GM12875 (cell line): ENCODE measurements around the gene PIM1.

ENCODE experiments used
- H3K4me3 ChIP-seq: one replicate; pipeline ENCODE4 v1.5.1; 2011; ENCODE audit warnings: low read depth, low read length, control low read depth
- CTCF ChIP-seq: IDR thresholded peaks from 2 replicates; pipeline ENCODE4 v1.5.1; 2011; ENCODE audit warnings: low read depth, mild to moderate bottlenecking, control low read depth, inconsistent platforms, low read length, moderate library complexity, borderline replicate concordance; ENCODE audit not compliant: insufficient read depth

PIM1 gene

DNA sequence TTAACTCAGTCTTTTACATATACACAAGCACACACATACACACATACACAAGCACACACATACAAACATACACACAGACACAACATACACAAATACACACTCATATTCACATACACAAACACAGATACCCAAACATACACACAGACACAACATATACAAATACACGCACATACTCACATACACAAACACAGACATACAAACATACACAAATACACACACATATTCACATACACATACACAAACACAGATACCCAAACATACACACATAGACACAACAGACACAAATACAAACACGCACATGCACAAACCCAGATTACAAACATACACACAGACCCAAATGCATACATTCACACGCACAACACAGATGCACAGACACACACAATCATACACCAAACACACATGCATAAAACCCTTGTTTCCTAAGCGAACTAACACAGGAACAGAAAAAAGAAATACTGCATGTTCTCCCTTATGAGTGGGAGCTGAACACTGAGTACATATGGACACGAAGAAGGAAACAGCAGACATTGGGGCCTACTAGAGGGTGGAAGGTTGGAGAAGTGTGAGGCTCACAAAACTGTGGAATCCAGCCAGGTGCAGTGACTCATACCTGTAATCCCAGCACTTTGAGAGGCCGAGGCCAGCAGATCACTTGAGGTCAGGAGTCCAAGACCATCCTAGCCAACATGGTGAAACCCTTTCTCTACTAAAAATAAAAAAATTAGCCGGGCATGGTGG, 34.2 kb downstream of the PIM1 start:
- TF ChIP-seq CTCF = no peak
- no peak overlapping the region for H3K4me3 ChIP-seq

DNA sequence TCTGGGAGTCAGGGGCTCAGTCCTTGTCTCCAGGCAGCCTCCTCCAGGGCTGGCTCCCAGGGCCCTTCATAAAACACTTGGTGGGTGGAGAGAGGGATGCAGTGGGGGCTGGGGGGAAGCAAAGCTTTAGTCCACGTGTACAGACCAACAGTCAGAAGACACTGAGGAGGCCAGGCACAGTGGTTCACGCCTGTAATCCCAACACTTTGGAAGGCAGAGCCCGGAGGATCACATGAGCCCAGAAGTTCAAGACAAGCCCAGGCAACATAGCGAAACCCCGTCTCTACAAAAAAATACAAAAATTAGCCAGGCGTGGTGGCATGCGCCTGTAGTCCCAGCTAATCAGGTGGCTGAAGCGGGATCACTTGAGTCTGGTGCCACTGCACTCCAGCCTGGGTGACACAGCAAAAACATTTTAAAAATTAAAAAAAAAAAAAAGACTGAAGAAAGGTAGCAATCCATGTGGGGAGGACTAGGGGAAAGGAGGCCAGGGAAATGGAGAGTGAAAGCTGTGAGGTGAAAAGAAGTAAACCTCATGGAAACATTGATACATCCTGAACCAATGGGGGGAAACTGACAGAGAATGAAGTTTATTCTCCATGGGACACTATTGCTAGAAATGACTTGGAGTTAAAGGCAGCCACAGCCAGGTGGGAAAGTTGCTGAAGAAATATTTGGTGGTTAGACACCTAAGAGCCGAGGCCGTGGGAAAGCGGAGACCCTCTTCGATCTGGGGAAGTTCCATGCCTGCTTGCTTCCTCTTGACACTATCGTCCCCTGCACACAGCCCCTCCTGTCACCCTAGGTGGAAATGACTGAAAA, 35.4 kb downstream of the PIM1 start:
- no peak for TF ChIP-seq CTCF
- no peak overlapping the region for H3K4me3 ChIP-seq

DNA sequence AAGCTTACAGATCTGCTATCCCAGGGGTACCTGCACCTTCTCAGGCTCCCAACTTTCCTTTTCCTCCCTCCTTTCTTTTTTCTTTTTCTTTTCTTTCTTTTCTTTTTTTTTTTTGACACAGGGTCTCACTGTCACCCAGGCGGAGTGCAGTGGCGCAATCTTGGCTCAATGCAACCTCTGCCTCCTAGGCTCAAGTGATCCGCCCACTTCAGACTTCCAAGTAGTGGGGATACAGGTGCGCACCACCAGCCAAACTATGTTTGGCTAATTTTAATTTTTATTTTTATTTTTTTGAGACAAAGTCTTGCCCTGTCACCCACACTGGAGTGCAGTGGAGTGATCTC, 36.0 kb downstream of the PIM1 start:
- no peak for TF ChIP-seq CTCF
- no peak overlapping the region for H3K4me3 ChIP-seq

DNA sequence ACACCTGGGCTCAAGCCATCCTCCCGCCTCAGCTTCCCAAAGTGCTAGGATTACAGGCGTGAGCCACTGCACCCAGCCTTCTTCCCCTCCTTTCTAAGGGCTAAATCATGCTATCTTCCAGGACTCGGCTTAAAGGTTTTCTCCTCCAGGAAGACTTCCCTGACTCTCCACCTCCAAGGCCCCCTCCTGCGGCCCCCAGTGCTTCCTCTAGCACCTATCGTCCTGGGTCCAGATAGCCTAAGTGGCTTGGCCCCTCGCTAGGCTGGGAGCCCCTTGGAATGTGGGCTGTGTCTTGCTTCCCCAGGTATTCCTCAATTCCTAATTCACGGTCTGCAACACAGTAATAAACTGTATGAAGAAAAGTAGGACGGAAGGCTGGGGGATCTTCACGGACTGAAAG, 36.7 kb downstream of the PIM1 start:
- H3K4me3 ChIP-seq = no peak overlapping the region
- TF ChIP-seq CTCF = no peak

GRCh38 chr6:37207903-37208456, 38.0 kb downstream of the PIM1 start:
- no peak overlapping the region for H3K4me3 ChIP-seq
- peak; percentile 95 for TF ChIP-seq CTCF

DNA sequence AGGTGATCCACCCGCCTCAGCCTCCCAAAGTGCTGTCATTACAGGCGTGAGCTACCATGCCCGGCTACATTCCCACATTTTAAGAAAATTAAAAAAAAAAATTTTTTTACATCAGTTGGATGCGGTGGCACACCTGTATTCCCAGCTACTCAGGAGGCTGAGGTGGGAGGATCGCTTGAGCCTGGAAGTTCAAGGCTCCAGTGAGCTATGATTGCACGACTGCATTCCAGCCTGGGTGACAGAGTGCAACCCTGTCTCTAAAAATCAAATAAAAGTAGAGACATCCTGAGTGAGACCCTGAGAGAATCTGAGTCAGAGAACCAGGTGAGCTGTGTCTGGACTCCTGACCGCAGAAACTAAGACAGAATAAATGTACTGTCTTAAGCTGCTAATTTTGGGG, 38.8 kb downstream of the PIM1 start:
- TF ChIP-seq CTCF = no peak
- no peak overlapping the region for H3K4me3 ChIP-seq
